ENCODE data around the gene STX16. TPM values are rescaled to one million over a fixed set of nuclear protein-coding genes. Genes with fewer than 3 reads are reported as not detected.
A peak's percentile ranks its signal among the peaks of the same experiment; 100 is the strongest.

Gene STX16
- total and polyA plus RNA-seq, 2 experiments from 2014 or later = 23.2 to 41.8 TPM

- no peaks in the 10 kb centered on the region for H4K20me1 ChIP-seq (ENCODE audit: insufficient read depth, poor library complexity, severe bottlenecking)
- DNase-seq (ENCODE audit: low spot score) = peak; percentile 2
- WGBS (ENCODE audit: low lambda C conversion rate, missing lambda C conversion rate) = 90% methylated on average over 15 of the region's 15 CpGs
- no peaks in the 10 kb centered on the region for H3K4me1 ChIP-seq (ENCODE audit: insufficient read depth)
- TF ChIP-seq EZH2 (IDR thresholded peaks at IDR 0.05; ENCODE audit: borderline replicate concordance) (no peak), CTCF (IDR thresholded peaks at IDR 0.05; ENCODE audit: poor library complexity) (no peak), EZH2phosphoT487 (IDR thresholded peaks at IDR 0.05; ENCODE audit: low read depth, severe bottlenecking, unreplicated experiment) (no peak)
- no peaks in the 10 kb centered on the region for H3K9me2 ChIP-seq (replicated peaks; ENCODE audit: insufficient read depth)
- no peak overlapping the region for H3K4me3 ChIP-seq
- H3K4me2 ChIP-seq = no peak overlapping the region
- H3K27ac ChIP-seq = no peak overlapping the region
- H3K9me3 ChIP-seq (ENCODE audit: low read depth) = no peaks in the 10 kb centered on the region
- H3K79me2 ChIP-seq = no peaks in the 10 kb centered on the region
- H2AFZ ChIP-seq = no peak overlapping the region
- H3K36me3 ChIP-seq (replicated peaks; ENCODE audit: insufficient read depth, low read depth) = no peaks in the 10 kb centered on the region
- H3K27me3 ChIP-seq = no peaks in the 10 kb centered on the region
These were observed 67.1 kb downstream of the STX16 start for GRCh38 chr20:58718121-58718563.

- Histone ChIP-seq H3K9me3 (ENCODE audit: low read depth) (no peaks in the 10 kb centered on the region), H3K4me1 (ENCODE audit: insufficient read depth) (no peaks in the 10 kb centered on the region), H3K27me3 (no peaks in the 10 kb centered on the region), H3K36me3 (replicated peaks; ENCODE audit: insufficient read depth, low read depth) (no peaks in the 10 kb centered on the region), H3K4me3 (no peak overlapping the region), H3K27ac (no peak overlapping the region), H2AFZ (no peak overlapping the region), H4K20me1 (ENCODE audit: insufficient read depth, poor library complexity, severe bottlenecking) (no peaks in the 10 kb centered on the region), H3K9me2 (replicated peaks; ENCODE audit: insufficient read depth) (no peaks in the 10 kb centered on the region), H3K4me2 (no peak overlapping the region), H3K79me2 (no peaks in the 10 kb centered on the region)
- 90% methylated on average over 10 of the region's 10 CpGs for WGBS (ENCODE audit: low lambda C conversion rate, missing lambda C conversion rate)
- TF ChIP-seq CTCF (IDR thresholded peaks at IDR 0.05; ENCODE audit: poor library complexity) = no peak
- no peak for TF ChIP-seq EZH2 (IDR thresholded peaks at IDR 0.05; ENCODE audit: borderline replicate concordance)
- TF ChIP-seq EZH2phosphoT487 (IDR thresholded peaks at IDR 0.05; ENCODE audit: low read depth, severe bottlenecking, unreplicated experiment) = no peak
- DNase-seq (ENCODE audit: low spot score) = peak; percentile 1
These were observed 67.6 kb downstream of the STX16 start for GRCh38 chr20:58718729-58719128.

GRCh38 chr20:58719258-58719657 is 68.2 kb downstream of the STX16 start:
- 81% methylated on average over 7 of the region's 7 CpGs for WGBS (ENCODE audit: low lambda C conversion rate, missing lambda C conversion rate)
- DNase-seq (ENCODE audit: low spot score) = peak; percentile 2
- no peak for TF ChIP-seq EZH2phosphoT487 (IDR thresholded peaks at IDR 0.05; ENCODE audit: low read depth, severe bottlenecking, unreplicated experiment)
- no peak for TF ChIP-seq EZH2 (IDR thresholded peaks at IDR 0.05; ENCODE audit: borderline replicate concordance)
- no peak for TF ChIP-seq CTCF (IDR thresholded peaks at IDR 0.05; ENCODE audit: poor library complexity)

DNA sequence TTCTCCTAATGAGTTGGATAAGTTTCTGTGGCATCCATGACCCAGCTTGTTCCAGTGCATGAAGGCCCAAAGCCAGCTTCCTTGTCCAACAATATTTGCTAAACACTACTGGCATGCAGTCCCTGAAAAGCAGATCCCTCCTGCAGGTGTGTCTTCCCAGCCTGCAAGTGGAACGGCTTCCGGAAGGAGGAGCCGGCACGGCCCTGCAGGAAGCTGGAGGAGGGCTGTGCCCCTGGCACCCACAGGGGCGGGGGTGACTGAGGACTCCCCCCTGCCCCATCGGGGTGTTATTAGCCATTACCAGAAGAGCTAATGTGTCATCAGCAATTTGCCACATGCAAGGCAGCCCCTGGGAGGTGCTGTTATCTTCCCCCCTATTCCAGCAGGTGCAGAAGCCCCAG is 68.9 kb downstream of the STX16 start:
- no peaks in the 10 kb centered on the region for H3K4me1 ChIP-seq (ENCODE audit: insufficient read depth)
- DNase-seq (ENCODE audit: low spot score) = peak; percentile 3
- no peak overlapping the region for H3K4me2 ChIP-seq
- no peak overlapping the region for H2AFZ ChIP-seq
- H3K79me2 ChIP-seq = no peaks in the 10 kb centered on the region
- no peaks in the 10 kb centered on the region for H3K9me2 ChIP-seq (replicated peaks; ENCODE audit: insufficient read depth)
- H3K27me3 ChIP-seq = peaks cover 2% of the 10 kb centered on the region
- no peak overlapping the region for H3K27ac ChIP-seq
- H3K4me3 ChIP-seq = no peak overlapping the region
- no peaks in the 10 kb centered on the region for H4K20me1 ChIP-seq (ENCODE audit: insufficient read depth, poor library complexity, severe bottlenecking)
- H3K36me3 ChIP-seq (replicated peaks; ENCODE audit: insufficient read depth, low read depth) = no peaks in the 10 kb centered on the region
- WGBS (ENCODE audit: low lambda C conversion rate, missing lambda C conversion rate) = 57% methylated on average over 6 of the region's 6 CpGs
- TF ChIP-seq EZH2 (IDR thresholded peaks at IDR 0.05; ENCODE audit: borderline replicate concordance) (no peak), CTCF (IDR thresholded peaks at IDR 0.05; ENCODE audit: poor library complexity) (no peak), EZH2phosphoT487 (IDR thresholded peaks at IDR 0.05; ENCODE audit: low read depth, severe bottlenecking, unreplicated experiment) (no peak)
- no peaks in the 10 kb centered on the region for H3K9me3 ChIP-seq (ENCODE audit: low read depth)

More at GRCh38 chr20:58719258-58719657, 68.2 kb downstream of the STX16 start:
- Histone ChIP-seq H3K4me3 (no peak overlapping the region), H3K9me3 (ENCODE audit: low read depth) (no peaks in the 10 kb centered on the region), H3K36me3 (replicated peaks; ENCODE audit: insufficient read depth, low read depth) (no peaks in the 10 kb centered on the region), H3K4me1 (ENCODE audit: insufficient read depth) (no peaks in the 10 kb centered on the region), H3K4me2 (no peak overlapping the region), H4K20me1 (ENCODE audit: insufficient read depth, poor library complexity, severe bottlenecking) (no peaks in the 10 kb centered on the region), H3K9me2 (replicated peaks; ENCODE audit: insufficient read depth) (no peaks in the 10 kb centered on the region), H2AFZ (no peak overlapping the region), H3K27me3 (peaks cover 2% of the 10 kb centered on the region), H3K27ac (no peak overlapping the region), H3K79me2 (no peaks in the 10 kb centered on the region)

All from hepatocyte (in vitro differentiated cells).